ENCODE results near the gene HES4.

The HES4 gene

DNA sequence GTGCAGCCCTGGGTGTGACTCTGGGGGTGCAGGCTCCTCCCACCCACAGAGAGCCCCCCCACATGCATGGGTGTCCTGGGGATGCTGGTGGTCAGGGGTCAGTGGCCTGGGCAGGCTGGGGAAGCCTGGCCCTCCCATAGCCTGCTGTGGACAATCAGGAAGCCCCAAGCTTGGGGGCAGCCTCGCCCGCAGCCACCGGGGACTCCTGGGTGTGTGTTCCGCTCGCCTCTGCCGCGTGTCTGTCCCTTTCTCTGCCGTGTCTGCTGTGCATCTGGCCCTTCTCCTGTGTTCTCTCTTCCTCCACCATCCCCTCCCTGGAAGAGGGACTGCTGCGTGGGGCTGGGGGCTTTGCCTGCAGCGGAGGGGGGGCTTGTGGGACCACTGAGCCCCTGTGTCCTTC, 42.9 kb upstream of the HES4 start:
- Histone ChIP-seq H3K9ac (ENCODE audit: low read depth in 1 of 2, low read length in 2 of 2) (no peak overlapping the region), H3K9me3 (ENCODE audit: control insufficient read depth in 1 of 2, low read length in 2 of 2) (no peaks in the 10 kb centered on the region), H3K36me3 (ENCODE audit: control insufficient read depth in 1 of 2, insufficient read depth in 2 of 2, low read length in 2 of 2) (peaks cover 0 to 11% of the 10 kb centered on the region in 2 donors), H3K4me3 (ENCODE audit: low read depth in 1 of 2, low read length in 2 of 2) (no peak overlapping the region), H3K27ac (ENCODE audit: low read depth, low read length) (no peak overlapping the region), H3K4me1 (ENCODE audit: control insufficient read depth in 1 of 2, insufficient read depth in 2 of 2, low read length in 2 of 2) (peaks cover 9 to 20% of the 10 kb centered on the region in 2 donors), H3K27me3 (ENCODE audit: control insufficient read depth in 1 of 2, insufficient read depth in 2 of 2, low read length in 2 of 2) (peaks cover 14 to 17% of the 10 kb centered on the region in 2 donors)

DNA sequence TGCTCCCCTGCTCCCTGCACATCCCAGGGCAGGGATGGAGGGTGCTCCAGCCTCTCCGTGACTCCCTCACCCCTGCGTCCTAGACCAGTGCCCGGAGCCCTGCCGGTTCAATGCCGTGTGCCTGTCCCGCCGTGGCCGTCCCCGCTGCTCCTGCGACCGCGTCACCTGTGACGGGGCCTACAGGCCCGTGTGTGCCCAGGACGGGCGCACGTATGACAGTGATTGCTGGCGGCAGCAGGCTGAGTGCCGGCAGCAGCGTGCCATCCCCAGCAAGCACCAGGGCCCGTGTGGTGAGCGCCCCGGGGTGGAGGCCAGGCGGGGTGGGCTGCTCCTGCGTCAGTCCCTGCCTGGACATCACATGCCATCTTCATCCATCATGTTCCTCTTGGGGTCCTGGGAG, 42.0 kb upstream of the HES4 start:
- Histone ChIP-seq H3K36me3 (ENCODE audit: control insufficient read depth in 1 of 2, insufficient read depth in 2 of 2, low read length in 2 of 2) (peaks cover 0 to 7% of the 10 kb centered on the region in 2 donors), H3K4me3 (ENCODE audit: low read depth in 1 of 2, low read length in 2 of 2) (no peak overlapping the region), H3K27ac (ENCODE audit: low read depth, low read length) (no peak overlapping the region), H3K9ac (ENCODE audit: low read depth in 1 of 2, low read length in 2 of 2) (no peak overlapping the region), H3K27me3 (ENCODE audit: control insufficient read depth in 1 of 2, insufficient read depth in 2 of 2, low read length in 2 of 2) (peaks cover 17 to 22% of the 10 kb centered on the region in 2 donors), H3K9me3 (ENCODE audit: control insufficient read depth in 1 of 2, low read length in 2 of 2) (no peaks in the 10 kb centered on the region), H3K4me1 (ENCODE audit: control insufficient read depth in 1 of 2, insufficient read depth in 2 of 2, low read length in 2 of 2) (peaks cover 9 to 20% of the 10 kb centered on the region in 2 donors)

DNA sequence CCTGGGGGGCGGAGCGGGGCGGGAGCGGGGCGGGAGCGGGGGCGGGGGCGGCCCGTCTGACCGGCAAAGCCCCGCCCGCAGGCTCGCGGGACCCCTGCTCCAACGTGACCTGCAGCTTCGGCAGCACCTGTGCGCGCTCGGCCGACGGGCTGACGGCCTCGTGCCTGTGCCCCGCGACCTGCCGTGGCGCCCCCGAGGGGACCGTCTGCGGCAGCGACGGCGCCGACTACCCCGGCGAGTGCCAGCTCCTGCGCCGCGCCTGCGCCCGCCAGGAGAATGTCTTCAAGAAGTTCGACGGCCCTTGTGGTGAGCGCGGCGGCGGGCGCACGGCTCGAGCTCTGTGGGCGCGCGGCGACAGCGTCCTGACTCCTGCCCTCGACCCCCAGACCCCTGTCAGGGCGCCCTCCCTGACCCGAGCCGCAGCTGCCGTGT, 41.2 kb upstream of the HES4 start:
- peaks cover 0 to 6% of the 10 kb centered on the region in 2 donors for H3K36me3 ChIP-seq (ENCODE audit: control insufficient read depth in 1 of 2, insufficient read depth in 2 of 2, low read length in 2 of 2)
- peaks cover 17 to 25% of the 10 kb centered on the region in 2 donors for H3K27me3 ChIP-seq (ENCODE audit: control insufficient read depth in 1 of 2, insufficient read depth in 2 of 2, low read length in 2 of 2)
- no peak overlapping the region for H3K27ac ChIP-seq (ENCODE audit: low read depth, low read length)
- H3K4me3 ChIP-seq (ENCODE audit: low read depth in 1 of 2, low read length in 2 of 2): no peak overlapping the region
- H3K9ac ChIP-seq (ENCODE audit: low read depth in 1 of 2, low read length in 2 of 2): no peak overlapping the region
- no peaks in the 10 kb centered on the region for H3K9me3 ChIP-seq (ENCODE audit: control insufficient read depth in 1 of 2, low read length in 2 of 2)
- peaks cover 9 to 20% of the 10 kb centered on the region in 2 donors for H3K4me1 ChIP-seq (ENCODE audit: control insufficient read depth in 1 of 2, insufficient read depth in 2 of 2, low read length in 2 of 2)

DNA sequence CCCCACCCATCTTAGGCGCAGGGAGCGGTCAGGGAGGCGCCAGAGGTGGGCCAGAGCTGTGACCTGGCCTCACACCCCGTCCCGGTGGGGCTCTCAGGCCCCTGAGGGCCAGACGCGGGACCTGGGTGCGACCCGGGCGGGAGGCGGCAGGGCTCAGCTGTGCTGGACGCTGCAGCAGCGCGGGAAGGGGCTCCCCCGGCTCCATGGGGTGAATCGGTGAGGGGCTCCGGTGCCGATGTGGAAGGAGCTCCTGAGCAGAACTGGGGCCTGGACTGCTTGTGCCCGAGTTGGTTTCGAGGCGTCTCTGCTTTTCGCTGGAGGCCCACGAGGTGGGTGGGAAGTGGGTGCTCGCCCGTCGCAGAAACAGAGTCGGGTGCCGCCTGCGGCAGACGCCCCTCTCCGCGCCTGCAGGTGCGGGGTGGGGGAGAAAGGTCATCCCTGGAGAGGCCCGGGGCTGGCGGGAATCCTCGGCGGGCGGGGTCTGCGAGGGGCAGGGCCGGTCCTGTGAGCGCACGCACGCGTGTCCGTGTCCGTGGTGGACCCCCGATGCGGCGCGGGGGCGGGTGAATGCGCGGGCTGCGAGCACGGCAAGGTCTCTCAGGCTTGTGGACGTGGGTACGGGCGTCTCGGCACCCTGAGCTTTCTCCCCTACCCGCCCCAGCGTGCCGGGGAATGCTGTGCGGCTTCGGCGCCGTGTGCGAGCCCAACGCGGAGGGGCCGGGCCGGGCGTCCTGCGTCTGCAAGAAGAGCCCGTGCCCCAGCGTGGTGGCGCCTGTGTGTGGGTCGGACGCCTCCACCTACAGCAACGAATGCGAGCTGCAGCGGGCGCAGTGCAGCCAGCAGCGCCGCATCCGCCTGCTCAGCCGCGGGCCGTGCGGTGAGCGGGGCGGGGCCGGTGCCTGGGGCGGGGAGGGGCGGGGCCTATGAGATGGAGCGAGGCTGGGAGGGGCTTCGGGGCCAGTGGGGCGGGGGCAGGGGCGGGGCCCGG, 40.4 kb upstream of the HES4 start:
- H3K36me3 ChIP-seq (ENCODE audit: control insufficient read depth in 1 of 2, insufficient read depth in 2 of 2, low read length in 2 of 2): peaks cover 0 to 6% of the 10 kb centered on the region in 2 donors
- H3K4me1 ChIP-seq (ENCODE audit: control insufficient read depth in 1 of 2, insufficient read depth in 2 of 2, low read length in 2 of 2): peaks cover 9 to 20% of the 10 kb centered on the region in 2 donors
- peaks cover 17 to 25% of the 10 kb centered on the region in 2 donors for H3K27me3 ChIP-seq (ENCODE audit: control insufficient read depth in 1 of 2, insufficient read depth in 2 of 2, low read length in 2 of 2)
- H3K4me3 ChIP-seq (ENCODE audit: low read depth in 1 of 2, low read length in 2 of 2): peak overlapping the region; percentile 50 to 54
- H3K9me3 ChIP-seq (ENCODE audit: control insufficient read depth in 1 of 2, low read length in 2 of 2): no peaks in the 10 kb centered on the region
- no peak overlapping the region for H3K27ac ChIP-seq (ENCODE audit: low read depth, low read length)
- no peak overlapping the region for H3K9ac ChIP-seq (ENCODE audit: low read depth in 1 of 2, low read length in 2 of 2)

DNA sequence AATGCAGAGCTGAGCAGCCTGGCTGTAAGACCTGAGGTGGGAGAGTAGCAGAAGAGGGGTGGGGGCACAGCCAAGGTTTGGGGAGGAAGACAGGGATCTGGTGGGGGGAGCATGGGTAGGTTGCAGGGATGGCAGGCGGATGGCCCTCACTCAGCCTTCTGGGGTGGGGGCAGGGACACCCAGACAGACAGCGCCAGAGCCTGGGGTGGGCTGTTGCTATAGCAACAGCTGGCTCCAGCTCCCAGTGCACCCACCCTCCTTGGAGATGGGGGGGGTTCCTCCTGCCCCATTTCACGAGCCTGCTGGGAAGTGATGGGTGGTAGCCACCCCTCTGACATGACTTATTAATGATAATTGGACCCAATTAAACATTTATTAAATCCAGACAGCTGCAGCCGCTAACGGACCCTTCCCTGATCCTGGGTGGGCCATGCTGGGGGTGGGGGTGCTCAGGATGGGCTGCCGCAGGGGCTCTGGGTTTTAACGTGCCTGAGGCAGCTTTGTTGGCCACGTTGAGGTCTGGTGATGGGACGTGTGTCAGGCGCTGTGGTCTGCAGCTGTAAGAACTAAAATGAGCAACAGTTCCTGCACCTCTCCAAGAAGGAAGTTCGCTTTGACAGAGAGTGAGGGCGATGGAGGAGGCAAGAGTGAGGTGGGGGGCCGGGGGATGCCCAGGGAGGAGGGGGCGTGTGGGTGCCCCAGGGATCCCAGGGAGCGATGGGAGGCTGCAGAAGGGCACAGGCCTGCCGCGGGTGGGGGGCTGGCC, 39.4 kb upstream of the HES4 start:
- Histone ChIP-seq H3K9ac (ENCODE audit: low read depth in 1 of 2, low read length in 2 of 2) (no peak overlapping the region), H3K27me3 (ENCODE audit: control insufficient read depth in 1 of 2, insufficient read depth in 2 of 2, low read length in 2 of 2) (peaks cover 17 to 26% of the 10 kb centered on the region in 2 donors), H3K4me1 (ENCODE audit: control insufficient read depth in 1 of 2, insufficient read depth in 2 of 2, low read length in 2 of 2) (peaks cover 9 to 20% of the 10 kb centered on the region in 2 donors), H3K27ac (ENCODE audit: low read depth, low read length) (no peak overlapping the region), H3K36me3 (ENCODE audit: control insufficient read depth in 1 of 2, insufficient read depth in 2 of 2, low read length in 2 of 2) (no peaks in the 10 kb centered on the region), H3K9me3 (ENCODE audit: control insufficient read depth in 1 of 2, low read length in 2 of 2) (no peaks in the 10 kb centered on the region), H3K4me3 (ENCODE audit: low read depth in 1 of 2, low read length in 2 of 2) (no peak overlapping the region)

DNA sequence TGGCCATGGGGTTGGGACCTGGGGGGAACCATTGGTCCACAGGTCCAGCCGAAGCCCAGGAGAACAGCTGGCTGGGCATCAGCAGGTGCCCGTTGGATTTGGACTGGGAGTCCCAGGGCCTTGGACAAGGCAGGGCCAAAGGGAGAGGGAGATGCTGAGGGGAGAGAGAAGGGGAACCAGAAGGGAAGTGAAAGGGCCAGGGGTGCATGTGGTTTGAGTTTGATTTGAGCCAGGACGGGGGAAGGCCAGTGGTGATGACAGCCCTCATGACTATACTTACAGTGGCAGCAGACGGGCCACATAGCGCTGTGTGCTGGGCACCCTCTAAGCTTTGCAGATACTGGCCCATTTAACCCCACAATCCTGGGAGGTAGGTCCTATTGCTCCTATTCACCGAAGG, 38.8 kb upstream of the HES4 start:
- Histone ChIP-seq H3K27me3 (ENCODE audit: control insufficient read depth in 1 of 2, insufficient read depth in 2 of 2, low read length in 2 of 2) (peaks cover 17 to 31% of the 10 kb centered on the region in 2 donors), H3K9ac (ENCODE audit: low read depth in 1 of 2, low read length in 2 of 2) (no peak overlapping the region), H3K36me3 (ENCODE audit: control insufficient read depth in 1 of 2, insufficient read depth in 2 of 2, low read length in 2 of 2) (no peaks in the 10 kb centered on the region), H3K9me3 (ENCODE audit: control insufficient read depth in 1 of 2, low read length in 2 of 2) (no peaks in the 10 kb centered on the region), H3K4me1 (ENCODE audit: control insufficient read depth in 1 of 2, insufficient read depth in 2 of 2, low read length in 2 of 2) (peaks cover 9 to 20% of the 10 kb centered on the region in 2 donors), H3K4me3 (ENCODE audit: low read depth in 1 of 2, low read length in 2 of 2) (no peak overlapping the region), H3K27ac (ENCODE audit: low read depth, low read length) (no peak overlapping the region)

DNA sequence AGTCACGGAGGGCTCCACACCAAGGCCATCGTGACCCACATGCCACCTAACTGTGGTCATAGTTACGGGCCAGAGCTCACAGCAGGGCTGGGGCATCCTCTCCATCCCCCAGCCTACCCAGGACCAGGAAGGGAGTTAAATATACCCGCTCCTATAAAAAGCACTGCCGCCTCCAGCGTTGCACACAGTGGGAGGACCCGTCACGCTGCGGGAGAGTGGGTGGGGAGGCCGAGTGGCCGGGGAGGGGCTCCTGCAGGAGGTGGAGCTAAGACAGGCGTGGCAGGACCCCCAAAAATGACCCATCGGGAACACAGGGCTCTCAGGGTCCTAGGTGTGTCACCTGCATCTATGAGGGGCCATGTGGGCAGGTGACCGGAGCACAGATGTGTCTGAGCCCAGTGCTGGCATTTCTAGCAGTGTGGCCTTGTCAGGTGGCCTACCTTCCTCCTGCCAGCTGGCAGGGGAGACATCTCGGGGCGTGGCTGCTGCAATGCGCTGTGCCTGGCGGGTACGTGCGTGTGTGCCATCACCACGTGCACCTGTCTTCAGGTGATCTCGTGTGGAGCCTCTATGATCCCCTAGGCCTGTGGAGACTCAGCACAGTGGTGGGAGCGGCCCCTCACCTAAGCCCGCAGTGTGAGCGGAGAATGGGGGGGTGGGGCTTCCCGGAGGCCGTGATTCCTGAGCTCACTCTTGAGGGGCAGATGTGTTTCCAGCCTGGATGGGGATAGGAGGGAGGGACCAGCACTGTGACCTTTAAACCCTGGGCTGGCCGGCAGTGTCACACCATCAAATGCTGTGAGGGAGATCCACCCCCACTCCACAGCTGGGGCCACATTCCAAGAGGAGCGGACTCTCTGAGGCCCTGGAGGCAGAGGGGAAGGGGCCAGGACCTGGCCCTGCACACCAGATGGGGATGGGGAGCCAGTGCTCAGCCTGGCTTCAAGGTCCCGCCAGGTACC, 37.8 kb upstream of the HES4 start:
- peaks cover 9 to 22% of the 10 kb centered on the region in 2 donors for H3K4me1 ChIP-seq (ENCODE audit: control insufficient read depth in 1 of 2, insufficient read depth in 2 of 2, low read length in 2 of 2)
- H3K9ac ChIP-seq (ENCODE audit: low read depth in 1 of 2, low read length in 2 of 2): no peak overlapping the region

DNA sequence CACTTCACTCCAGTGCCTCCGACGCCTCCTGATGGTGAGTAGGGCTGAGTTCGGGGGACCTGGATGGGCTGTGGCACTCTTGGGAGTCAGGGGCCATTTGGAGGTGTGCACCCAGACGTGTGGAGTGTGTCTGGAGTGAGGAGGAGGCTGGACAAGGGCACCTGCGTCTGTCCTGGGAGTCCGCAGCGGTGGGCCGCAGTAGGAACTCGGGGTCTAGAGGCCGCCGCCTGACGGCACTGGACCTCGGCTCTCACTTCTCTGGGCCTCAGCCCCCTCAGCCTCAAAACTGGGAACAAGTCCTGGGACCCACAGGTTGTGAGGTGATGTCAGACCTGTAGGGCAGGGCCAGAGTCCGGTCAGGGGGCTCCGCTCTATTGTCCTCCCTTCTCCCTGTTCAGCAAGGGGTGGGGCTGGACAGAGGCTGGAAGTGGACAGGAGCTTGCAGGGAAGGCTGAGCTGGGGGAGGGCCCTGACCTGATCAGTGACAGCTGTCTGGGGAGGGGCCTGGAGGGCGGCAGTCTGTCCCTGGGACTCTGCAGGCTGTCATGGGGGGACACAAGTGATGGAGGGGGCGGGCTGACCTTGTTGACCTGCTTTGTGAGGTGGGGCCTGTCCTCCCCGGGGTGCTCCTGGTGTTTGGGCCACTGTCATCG, 35.5 kb upstream of the HES4 start:
- peaks cover 17 to 30% of the 10 kb centered on the region in 2 donors for H3K4me1 ChIP-seq (ENCODE audit: control insufficient read depth in 1 of 2, insufficient read depth in 2 of 2, low read length in 2 of 2)
- no peak overlapping the region for H3K4me3 ChIP-seq (ENCODE audit: low read depth in 1 of 2, low read length in 2 of 2)
- H3K9ac ChIP-seq (ENCODE audit: low read depth in 1 of 2, low read length in 2 of 2): no peak overlapping the region
- no peaks in the 10 kb centered on the region for H3K9me3 ChIP-seq (ENCODE audit: control insufficient read depth in 1 of 2, low read length in 2 of 2)
- no peak overlapping the region for H3K27ac ChIP-seq (ENCODE audit: low read depth, low read length)
- no peaks in the 10 kb centered on the region for H3K36me3 ChIP-seq (ENCODE audit: control insufficient read depth in 1 of 2, insufficient read depth in 2 of 2, low read length in 2 of 2)
- H3K27me3 ChIP-seq (ENCODE audit: control insufficient read depth in 1 of 2, insufficient read depth in 2 of 2, low read length in 2 of 2): peaks cover 24 to 31% of the 10 kb centered on the region in 2 donors

More for the DNA sequence above, 37.8 kb upstream of the HES4 start:
- no peaks in the 10 kb centered on the region for H3K9me3 ChIP-seq (ENCODE audit: control insufficient read depth in 1 of 2, low read length in 2 of 2)
- H3K4me3 ChIP-seq (ENCODE audit: low read depth in 1 of 2, low read length in 2 of 2): no peak overlapping the region
- peaks cover 17 to 31% of the 10 kb centered on the region in 2 donors for H3K27me3 ChIP-seq (ENCODE audit: control insufficient read depth in 1 of 2, insufficient read depth in 2 of 2, low read length in 2 of 2)
- no peaks in the 10 kb centered on the region for H3K36me3 ChIP-seq (ENCODE audit: control insufficient read depth in 1 of 2, insufficient read depth in 2 of 2, low read length in 2 of 2)
- H3K27ac ChIP-seq (ENCODE audit: low read depth, low read length): no peak overlapping the region

DNA sequence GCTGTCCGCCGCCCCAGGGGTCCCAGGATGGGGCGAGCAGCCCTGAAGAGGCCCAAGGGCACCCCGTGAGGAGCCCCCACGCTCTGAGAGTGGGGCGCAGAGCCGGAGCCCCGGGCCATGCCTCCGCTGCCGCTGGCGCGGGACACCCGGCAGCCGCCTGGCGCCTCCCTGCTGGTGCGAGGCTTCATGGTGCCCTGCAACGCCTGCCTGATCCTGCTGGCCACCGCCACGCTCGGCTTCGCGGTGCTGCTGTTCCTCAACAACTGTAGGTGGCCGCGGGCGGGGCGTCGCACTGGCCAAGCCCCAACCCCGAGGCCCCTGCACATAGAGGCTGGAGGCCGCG, 34.5 kb upstream of the HES4 start:
- Histone ChIP-seq H3K36me3 (ENCODE audit: control insufficient read depth in 1 of 2, insufficient read depth in 2 of 2, low read length in 2 of 2) (no peaks in the 10 kb centered on the region), H3K9ac (ENCODE audit: low read depth in 1 of 2, low read length in 2 of 2) (no peak overlapping the region), H3K4me3 (ENCODE audit: low read depth in 1 of 2, low read length in 2 of 2) (no peak overlapping the region), H3K4me1 (ENCODE audit: control insufficient read depth in 1 of 2, insufficient read depth in 2 of 2, low read length in 2 of 2) (peaks cover 9 to 23% of the 10 kb centered on the region in 2 donors), H3K27ac (ENCODE audit: low read depth, low read length) (no peak overlapping the region), H3K9me3 (ENCODE audit: control insufficient read depth in 1 of 2, low read length in 2 of 2) (no peaks in the 10 kb centered on the region), H3K27me3 (ENCODE audit: control insufficient read depth in 1 of 2, insufficient read depth in 2 of 2, low read length in 2 of 2) (peaks cover 15 to 31% of the 10 kb centered on the region in 2 donors)

Measured in duodenal mucosa (tissue), 2 donors.